HG03103 (cell line): ENCODE measurements around the gene HTR1B.

Experiments used
- ATAC-seq: cut with Tn5 transposase; IDR thresholded peaks from one replicate; pipeline ENCODE4 v1.9.1; 2021; ENCODE audit warnings: low read depth; ENCODE audit not compliant: unreplicated experiment

HTR1B gene, protein sequence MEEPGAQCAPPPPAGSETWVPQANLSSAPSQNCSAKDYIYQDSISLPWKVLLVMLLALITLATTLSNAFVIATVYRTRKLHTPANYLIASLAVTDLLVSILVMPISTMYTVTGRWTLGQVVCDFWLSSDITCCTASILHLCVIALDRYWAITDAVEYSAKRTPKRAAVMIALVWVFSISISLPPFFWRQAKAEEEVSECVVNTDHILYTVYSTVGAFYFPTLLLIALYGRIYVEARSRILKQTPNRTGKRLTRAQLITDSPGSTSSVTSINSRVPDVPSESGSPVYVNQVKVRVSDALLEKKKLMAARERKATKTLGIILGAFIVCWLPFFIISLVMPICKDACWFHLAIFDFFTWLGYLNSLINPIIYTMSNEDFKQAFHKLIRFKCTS

DNA sequence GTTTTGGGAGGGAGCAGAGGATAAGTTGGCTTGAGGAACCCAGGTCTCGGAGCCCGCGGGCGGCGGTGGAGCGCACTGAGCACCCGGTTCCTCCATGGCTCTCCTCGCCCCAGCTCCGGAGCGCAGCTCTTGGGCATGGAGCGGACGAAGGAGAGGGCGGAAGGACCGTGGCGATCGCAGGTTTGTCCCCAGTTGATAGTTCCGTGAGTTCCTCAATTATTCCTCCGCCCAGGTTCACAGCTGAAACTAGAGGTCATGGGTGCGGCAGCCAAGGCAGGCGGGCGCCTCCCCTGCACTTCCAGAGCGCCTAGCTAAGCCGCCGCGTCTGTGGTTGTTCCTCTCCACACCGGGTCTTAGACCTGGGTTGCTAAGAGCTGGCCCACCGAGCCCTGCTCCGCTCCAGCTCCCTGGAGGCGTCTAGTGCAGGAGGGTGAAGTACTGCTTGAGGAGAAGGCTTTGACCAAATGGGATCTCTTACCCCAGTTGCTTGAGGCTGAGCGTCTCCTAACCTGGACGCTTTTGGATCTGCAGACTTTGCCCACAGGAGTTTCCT lies at the start of gene HTR1B:
TSS of gene HTR1B (minus strand) at position 184 of the 553 bp plus-strand sequence. CDS start at position 96, 88 bp downstream.
- ATAC-seq = no peak

GRCh38 chr6:77512554-77512953 lies 49.3 kb upstream of the HTR1B start:
- ATAC-seq = no peak

DNA sequence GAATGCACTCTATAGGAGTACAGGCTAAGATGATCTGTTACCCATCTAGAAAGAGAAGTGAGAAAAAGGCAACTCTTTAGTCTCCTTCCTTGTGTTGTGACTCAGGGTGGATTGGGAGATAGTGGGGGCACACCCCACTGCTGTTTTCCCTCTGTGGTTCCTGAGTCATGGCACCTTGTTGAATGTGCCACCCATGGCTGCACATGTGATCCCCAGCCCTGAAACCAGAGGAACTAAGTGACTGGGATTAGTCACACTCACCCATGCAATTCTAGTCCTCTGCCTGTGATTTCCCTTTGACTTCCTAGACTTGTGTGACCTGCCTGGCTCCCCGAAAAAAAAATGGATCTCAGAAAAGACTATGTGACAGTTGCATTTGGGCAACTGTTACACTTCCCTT lies 48.6 kb upstream of the HTR1B start:
- no peak for ATAC-seq

DNA sequence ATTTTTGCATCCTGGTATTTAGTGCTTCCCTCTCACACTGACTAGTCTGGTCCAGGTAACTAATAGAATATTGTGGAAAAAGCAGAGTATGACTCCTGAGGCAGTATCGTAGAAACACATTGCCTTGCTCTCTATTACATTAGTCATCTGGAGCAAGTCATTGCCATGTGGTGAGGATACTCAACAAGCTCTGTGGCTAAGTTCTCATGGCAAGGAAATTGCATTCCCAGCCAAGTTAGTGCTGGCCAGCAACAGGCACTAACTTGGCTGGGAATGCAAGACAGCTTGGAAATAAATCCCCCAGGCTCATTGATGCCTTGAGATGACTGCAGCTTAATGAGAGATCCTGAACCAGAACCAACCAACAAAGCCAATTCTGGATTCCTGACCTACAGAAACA lies 39.7 kb upstream of the HTR1B start:
- no peak for ATAC-seq

- no peak for ATAC-seq
Measured at GRCh38 chr6:77492530-77492929, 29.2 kb upstream of the HTR1B start.

GRCh38 chr6:77487808-77488425 lies 24.6 kb upstream of the HTR1B start:
- no peak for ATAC-seq

GRCh38 chr6:77482981-77483380 lies 19.7 kb upstream of the HTR1B start:
- ATAC-seq = no peak

- no peak for ATAC-seq
Measured at GRCh38 chr6:77474973-77475372, 11.7 kb upstream of the HTR1B start.

DNA sequence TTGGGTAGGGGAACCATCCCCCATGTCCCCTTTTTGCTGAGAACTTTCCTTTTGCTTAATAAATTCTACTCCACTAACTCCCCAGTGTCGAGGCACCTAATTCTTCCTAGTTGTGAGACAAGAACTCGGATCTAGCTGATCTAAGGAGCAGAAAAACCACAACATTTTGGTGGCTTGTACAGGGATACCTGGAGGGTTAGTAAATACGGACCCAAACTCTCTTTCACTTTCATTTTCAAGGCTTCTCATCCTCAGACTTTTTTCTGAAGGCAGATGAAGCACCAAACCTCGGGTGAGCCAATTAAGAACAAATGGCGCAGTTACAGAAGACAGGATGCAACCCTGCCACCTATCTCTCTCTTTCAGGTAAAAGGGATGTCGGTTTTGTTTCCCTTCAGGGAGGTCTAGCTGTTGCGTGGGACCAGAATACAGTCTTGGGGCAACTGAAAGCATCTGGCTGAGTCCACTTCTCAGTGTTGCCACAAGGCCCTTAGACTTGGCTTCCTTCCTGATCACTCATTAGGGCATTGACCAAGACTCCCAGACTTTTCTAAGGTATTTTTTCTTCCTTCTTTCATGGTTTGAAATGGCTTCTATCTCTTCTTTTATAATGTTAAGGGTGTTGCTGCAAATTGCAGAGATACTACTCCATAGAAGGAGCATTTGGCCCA lies 11.1 kb upstream of the HTR1B start:
- ATAC-seq = no peak

GRCh38 chr6:77470983-77471382 lies 7.7 kb upstream of the HTR1B start:
- no peak for ATAC-seq

DNA sequence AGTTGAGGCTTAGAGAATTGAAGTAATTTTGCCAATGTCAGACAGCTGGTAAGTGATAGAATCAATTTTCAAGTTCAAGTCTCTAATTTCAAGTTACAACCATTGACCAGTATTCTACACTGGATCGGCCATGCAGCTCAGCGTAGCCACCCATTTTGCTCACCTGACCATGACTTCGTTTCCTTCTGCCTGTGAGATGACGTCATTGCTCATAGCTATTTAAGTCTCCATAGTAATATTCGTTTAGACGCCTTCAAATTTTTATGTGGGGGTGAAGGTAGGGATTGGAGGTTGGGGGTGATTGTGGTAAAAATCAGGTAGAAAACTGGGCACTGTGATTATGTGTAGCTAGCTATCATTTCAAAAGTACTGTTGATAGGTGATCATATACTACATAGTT lies 5.6 kb upstream of the HTR1B start:
- ATAC-seq = no peak

GRCh38 chr6:77466451-77467437 lies 3.5 kb upstream of the HTR1B start:
- peak; percentile 52 for ATAC-seq

- ATAC-seq = peak; percentile 74
Measured at GRCh38 chr6:77466055-77466450, 2.8 kb upstream of the HTR1B start.

DNA sequence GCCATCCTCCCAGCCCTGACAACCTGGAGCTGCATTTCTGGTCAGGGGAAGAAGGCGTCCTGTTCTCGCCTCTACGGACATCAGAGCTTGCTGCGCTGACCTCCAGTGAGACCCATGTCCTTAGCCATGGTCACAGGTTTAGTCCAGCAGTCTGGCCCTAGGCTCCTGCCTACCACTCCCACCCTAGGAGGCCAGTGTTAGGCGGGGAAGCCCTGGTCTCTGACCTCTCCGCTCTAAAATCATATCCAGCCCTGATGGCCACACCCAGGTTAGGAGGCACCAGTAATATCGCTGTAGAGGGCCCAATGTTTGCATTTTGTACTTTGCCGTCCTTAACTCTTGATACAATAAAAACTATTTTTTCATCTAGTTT lies 1.2 kb upstream of the HTR1B start:
- ATAC-seq = no peak

DNA sequence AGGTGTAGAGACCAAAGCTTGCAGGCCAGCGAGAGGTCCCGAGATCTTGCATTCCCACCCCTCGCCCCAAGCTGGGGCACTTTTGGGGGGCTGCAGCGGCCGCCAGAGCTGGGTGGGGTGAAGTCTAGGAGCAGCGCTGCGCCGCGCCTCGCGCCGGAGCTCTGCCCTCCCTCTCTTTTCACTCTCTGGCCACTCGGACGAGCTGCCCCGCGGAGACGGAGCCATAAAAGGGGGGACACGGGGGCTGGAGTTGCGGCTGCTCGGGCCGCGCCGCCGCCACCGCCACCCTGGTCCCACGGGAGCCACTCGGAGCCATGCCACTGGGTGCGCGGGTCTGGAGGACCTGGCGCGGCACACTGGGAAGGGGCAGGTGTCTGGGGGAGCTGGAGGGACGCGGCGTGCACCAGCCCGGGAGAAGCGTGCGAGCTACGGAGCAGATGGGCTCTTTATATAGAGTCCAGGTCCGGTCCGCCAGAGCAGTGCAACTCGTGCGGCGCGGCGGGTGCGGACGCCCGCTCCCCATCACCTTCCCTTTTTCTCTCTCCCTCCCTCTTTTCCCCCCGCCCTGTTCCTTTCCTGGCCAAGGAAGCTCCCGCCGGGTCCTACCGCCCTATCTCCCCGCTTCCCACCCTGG lies 687 bp upstream of the HTR1B start:
- ATAC-seq = no peak

- no peak for ATAC-seq
Measured at GRCh38 chr6:77462359-77463307, 658 bp downstream of the HTR1B start.

GRCh38 chr6:77461796-77462195 lies 1.5 kb downstream of the HTR1B start:
- ATAC-seq = no peak

- ATAC-seq = no peak
Measured at GRCh38 chr6:77458421-77458820, 4.9 kb downstream of the HTR1B start.
